Adrenal gland (tissue), 12 donors: ENCODE measurements around the gene GRAMD2A. TPM values are rescaled to one million over a fixed set of nuclear protein-coding genes. Genes with fewer than 3 reads are reported as not detected.

Experiments
- DNase-seq, 7 donors: peaks; one replicate each; pipeline ENCODE4 v3.0.0-alpha.2; 2019 to 2020
- H3K27ac ChIP-seq, 5 donors: fragments of 200-600 bp; sonication (generic) in 4 of 5; 1 replicate in 3 of 5; 2 replicates in 2 of 5; pipeline versions ENCODE4 v1.5.1 to v1.8.0; 2016 to 2020; ENCODE audit warnings: mild to moderate bottlenecking in 1 of 5
- H3K27me3 ChIP-seq: fragments of 200-600 bp; 2 replicates; pipeline ENCODE4 v1.8.0; 2021
- H3K36me3 ChIP-seq, 2 donors: fragments of 200-600 bp; replicated peaks in 1 of 2; 1 replicate in 1 of 2; 2 replicates in 1 of 2; pipeline versions ENCODE4 v1.5.1 to v1.8.0; 2018 to 2022
- H3K4me1 ChIP-seq, 2 donors: fragments of 200-600 bp; replicated peaks in 1 of 2; 1 replicate in 1 of 2; 2 replicates in 1 of 2; pipeline versions ENCODE4 v1.5.1 to v1.8.0; 2018 to 2021
- H3K4me3 ChIP-seq, 4 donors: fragments of 200-600 bp; sonication (generic) in 3 of 4; one replicate each; pipeline ENCODE4 v1.5.1; 2016 to 2018
- H3K9me3 ChIP-seq, 3 donors: fragments of 200-600 bp; sonication (generic) in 1 of 3; replicated peaks in 1 of 3; 1 replicate in 2 of 3; 2 replicates in 1 of 3; pipeline versions ENCODE4 v1.5.1 to v1.8.0; 2016 to 2021
- POLR2A ChIP-seq, 2 donors: fragments of 450-650 bp; IDR thresholded peaks; one replicate each; pipeline ENCODE4 v1.6.1; 2017; ENCODE audit warnings: antibody characterized with exemption in 2 of 2, mild to moderate bottlenecking in 2 of 2, moderate library complexity in 1 of 2
- WGBS, 4 donors: extraction: QIAGEN DNeasy Blood & Tissue Kit in 2 of 4; methylation state at CpG; one replicate each; pipeline versions ENCODE4 v1.1.5 to v1.1.7; 2013 to 2017; 5-methylcytosine and 5-hydroxymethylcytosine counted together
- intact Hi-C, 2 donors: fragments of 100-400 bp; cut with DNase I; formaldehyde crosslinking; loops; one replicate each; pipeline versions ENCODE4 v1.14.1 to v1.15.0; 2022 to 2023
- polyA plus RNA-seq, 3 donors: library from polyadenylated mRNA; stranded (reverse); fragments of 200-250 nt in 2 of 3; fragments of 350-450 nt in 1 of 3; fragmentation: Illumina TruSeq in 1 of 3; extraction: RNeasy Lipid Tissue Mini Kit (QIAGEN cat#74804) in 1 of 3; gene quantifications; one replicate each; pipeline ENCODE4 v1.2.3, GENCODE V29; 2013 to 2014
- total RNA-seq, 9 donors: library from RNA; depleted of rRNA in 4 of 9; stranded (reverse); fragments of >200 nt in 4 of 9; fragments of 120-200 nt in 1 of 9; fragmentation: NEBNext Ultra II Directional in 1 of 9; extraction: Animal tissue kit (Norgen Biotek cat#: 25700) in 1 of 9; gene quantifications; one replicate each; pipeline versions ENCODE4 v1.1.0 to v1.2.4, GENCODE V29; 2013 to 2023
- TF ChIP-seq, protein P1 (sequence below), 6 experiments: fragments of 450-650 bp in 4 of 6; fragments of 200-600 bp in 2 of 6; sonication (generic) in 1 of 6; IDR thresholded peaks; 1 replicate in 5 of 6; 2 replicates in 1 of 6; pipeline versions ENCODE4 v1.5.1 to v1.8.0; 2016 to 2021; ENCODE audit warnings: antibody characterized with exemption in 6 of 6, mild to moderate bottlenecking in 2 of 6, moderate library complexity in 1 of 6
- donor health status: healthy with polysubstance abuse.
- donor health status: Bipolar disorder and iron deficiency.
- donor health status: DM: yes; HTN: yes; CAD: no.
- donor health status: DM: no; HTN: no; CAD: no.
- donor health status: DM: no; HTN: no; CAD: no.
- donor health status: DM: yes; HTN: yes; CAD: no.

GRAMD2A gene
- total and polyA plus RNA-seq, 12 donors: 0.07 to 0.64 (median 0.35) TPM; not detected in 4

GRCh38 chr15:72176743-72177142, 20.8 kb downstream of the GRAMD2A start:
- Histone ChIP-seq H3K9me3 (no peaks in the 10 kb centered on the region), H3K4me3 (no peak overlapping the region), H3K36me3 (no peaks in the 10 kb centered on the region), H3K27ac (no peak overlapping the region), H3K4me1 (no peaks in the 10 kb centered on the region), H3K27me3 (no peaks in the 10 kb centered on the region)
- TF ChIP-seq, protein P1, sequence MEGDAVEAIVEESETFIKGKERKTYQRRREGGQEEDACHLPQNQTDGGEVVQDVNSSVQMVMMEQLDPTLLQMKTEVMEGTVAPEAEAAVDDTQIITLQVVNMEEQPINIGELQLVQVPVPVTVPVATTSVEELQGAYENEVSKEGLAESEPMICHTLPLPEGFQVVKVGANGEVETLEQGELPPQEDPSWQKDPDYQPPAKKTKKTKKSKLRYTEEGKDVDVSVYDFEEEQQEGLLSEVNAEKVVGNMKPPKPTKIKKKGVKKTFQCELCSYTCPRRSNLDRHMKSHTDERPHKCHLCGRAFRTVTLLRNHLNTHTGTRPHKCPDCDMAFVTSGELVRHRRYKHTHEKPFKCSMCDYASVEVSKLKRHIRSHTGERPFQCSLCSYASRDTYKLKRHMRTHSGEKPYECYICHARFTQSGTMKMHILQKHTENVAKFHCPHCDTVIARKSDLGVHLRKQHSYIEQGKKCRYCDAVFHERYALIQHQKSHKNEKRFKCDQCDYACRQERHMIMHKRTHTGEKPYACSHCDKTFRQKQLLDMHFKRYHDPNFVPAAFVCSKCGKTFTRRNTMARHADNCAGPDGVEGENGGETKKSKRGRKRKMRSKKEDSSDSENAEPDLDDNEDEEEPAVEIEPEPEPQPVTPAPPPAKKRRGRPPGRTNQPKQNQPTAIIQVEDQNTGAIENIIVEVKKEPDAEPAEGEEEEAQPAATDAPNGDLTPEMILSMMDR (IDR thresholded peaks at IDR 0.05): no peak
- no peak for TF ChIP-seq POLR2A (IDR thresholded peaks at IDR 0.05)
- intact Hi-C loops: no loop called here
- 77 to 91% (median 84%) methylated on average over 3 of the region's 3 CpGs for WGBS, 4 donors
- DNase-seq: no peak

DNA sequence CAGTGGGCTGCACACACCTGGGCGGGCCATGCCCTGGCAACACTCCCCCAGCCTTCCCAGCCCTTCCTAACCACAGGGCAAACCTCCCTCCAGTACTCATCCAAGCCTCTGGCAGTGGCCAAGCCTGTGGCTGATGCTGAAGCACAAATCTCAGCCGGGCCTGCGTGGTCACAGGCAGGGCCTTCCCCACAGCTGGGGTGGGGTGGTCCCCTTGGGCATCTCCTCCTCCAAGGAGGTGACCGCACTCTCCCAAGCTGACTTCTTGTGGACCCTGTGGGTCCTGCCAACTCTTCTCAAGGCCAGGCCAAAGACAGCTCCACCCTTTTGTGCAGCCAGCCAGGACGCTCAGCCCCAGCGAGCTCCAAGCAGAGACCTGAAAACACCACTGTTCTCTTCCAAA, 21.4 kb downstream of the GRAMD2A start:
- peak in 1 of 7 donors; percentile 32 for DNase-seq
- TF ChIP-seq, protein P1 (IDR thresholded peaks at IDR 0.05): no peak
- TF ChIP-seq POLR2A (IDR thresholded peaks at IDR 0.05): no peak
- no peaks in the 10 kb centered on the region for H3K9me3 ChIP-seq

DNA sequence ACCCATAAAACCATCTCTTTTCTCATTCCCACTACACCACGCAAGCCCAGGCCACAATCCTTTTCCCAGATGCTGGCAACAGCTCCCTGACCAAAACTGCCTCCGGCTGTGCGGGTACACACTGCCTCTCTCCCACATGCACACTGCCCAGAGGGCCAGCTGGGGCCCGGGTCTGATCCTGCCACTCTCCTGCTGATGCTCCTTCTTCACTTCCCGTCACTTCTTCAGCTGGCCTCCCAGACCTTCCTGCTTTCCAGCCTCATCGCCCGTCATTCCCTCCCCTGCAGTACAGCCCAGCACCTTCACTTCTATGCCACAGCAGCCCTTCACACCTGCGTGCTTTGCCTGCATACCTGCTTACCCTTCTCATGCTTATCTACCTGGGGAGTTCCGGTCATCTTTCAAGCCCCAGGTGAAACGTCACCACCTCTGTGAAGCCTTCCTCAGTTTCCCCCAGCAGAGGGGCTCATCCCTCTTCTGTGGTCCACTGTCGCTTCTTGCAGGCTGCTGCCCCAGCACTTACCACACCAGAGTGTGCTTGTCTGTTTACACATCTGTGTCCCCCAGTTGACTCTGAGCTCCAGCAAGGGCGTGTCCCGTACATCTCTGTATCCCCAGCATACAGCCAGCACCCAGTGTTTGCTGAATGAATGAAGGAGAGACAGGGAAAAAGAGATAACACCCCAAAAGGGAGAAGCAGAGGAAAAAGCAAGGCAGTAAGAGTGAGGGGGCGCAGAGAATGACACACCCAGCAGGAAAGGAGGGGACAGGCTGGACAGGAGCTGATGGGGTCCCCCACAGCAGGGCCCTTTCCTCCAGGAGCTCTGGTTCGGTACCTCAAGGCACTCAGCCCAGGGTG, 22.2 kb downstream of the GRAMD2A start:
- Histone ChIP-seq H3K27ac (no peak overlapping the region), H3K9me3 (no peaks in the 10 kb centered on the region), H3K4me1 (no peaks in the 10 kb centered on the region), H3K4me3 (no peak overlapping the region), H3K36me3 (no peaks in the 10 kb centered on the region), H3K27me3 (no peaks in the 10 kb centered on the region)
- TF ChIP-seq, protein P1 (IDR thresholded peaks at IDR 0.05): no peak
- TF ChIP-seq POLR2A (IDR thresholded peaks at IDR 0.05): no peak
- DNase-seq: no peak
- intact Hi-C loops: no loop called here
- 85 to 89% (median 88%) methylated on average over 15 of the region's 15 CpGs for WGBS, 4 donors

More for the DNA sequence above, 21.4 kb downstream of the GRAMD2A start:
- Histone ChIP-seq H3K4me1 (no peaks in the 10 kb centered on the region), H3K4me3 (no peak overlapping the region), H3K36me3 (no peaks in the 10 kb centered on the region), H3K27me3 (no peaks in the 10 kb centered on the region), H3K27ac (no peak overlapping the region)
- intact Hi-C loops: no loop called here
- 62 to 79% (median 70%) methylated on average over 2 to 6 of the region's 6 CpGs for WGBS, 4 donors

GRCh38 chr15:72174551-72175165, 22.9 kb downstream of the GRAMD2A start:
- no peak for TF ChIP-seq POLR2A (IDR thresholded peaks at IDR 0.05)
- TF ChIP-seq, protein P1 (IDR thresholded peaks at IDR 0.05): no peak
- WGBS, 4 donors: 46 to 68% (median 59%) methylated on average over 5 of the region's 5 CpGs
- Histone ChIP-seq H3K9me3 (no peaks in the 10 kb centered on the region), H3K4me3 (no peak overlapping the region), H3K36me3 (no peaks in the 10 kb centered on the region), H3K27ac (no peak overlapping the region), H3K27me3 (no peaks in the 10 kb centered on the region), H3K4me1 (no peaks in the 10 kb centered on the region)
- intact Hi-C loops: no loop called here
- no peak for DNase-seq
